ENCODE data around the gene MYO9B.
"Not testable (repeated sequence)": the region's sequence is repeated elsewhere in the genome, so short reads cannot be mapped to it uniquely, and the experiment has no call there.

The MYO9B gene

GRCh38 chr19:17170538-17171297 lies 95.1 kb downstream of the MYO9B start:
- no peak for DNase-seq (ENCODE audit: low read depth in 2 of 2, low spot score in 1 of 2)

GRCh38 chr19:17171874-17172273 lies 96.3 kb downstream of the MYO9B start:
- DNase-seq (ENCODE audit: low read depth in 2 of 2, low spot score in 1 of 2): no peak

- DNase-seq (ENCODE audit: low read depth in 2 of 2, low spot score in 1 of 2): no peak
Observed at GRCh38 chr19:17172624-17173345, 97.2 kb downstream of the MYO9B start.

- no peak for DNase-seq (ENCODE audit: low read depth in 2 of 2, low spot score in 1 of 2)
Observed at GRCh38 chr19:17178291-17178690, 102.7 kb downstream of the MYO9B start.

- no peak for DNase-seq (ENCODE audit: low read depth in 2 of 2, low spot score in 1 of 2)
Observed at GRCh38 chr19:17180997-17181702, 105.6 kb downstream of the MYO9B start.

GRCh38 chr19:17183271-17183761 lies 107.7 kb downstream of the MYO9B start:
- DNase-seq (ENCODE audit: low read depth in 2 of 2, low spot score in 1 of 2): no peak

- no peak for DNase-seq (ENCODE audit: low read depth in 2 of 2, low spot score in 1 of 2)
Observed at GRCh38 chr19:17183858-17184321, 108.3 kb downstream of the MYO9B start.

GRCh38 chr19:17184371-17184841 lies 108.8 kb downstream of the MYO9B start:
- peak in 1 of 2 donors; percentile 32 for DNase-seq (ENCODE audit: low read depth in 2 of 2, low spot score in 1 of 2)

GRCh38 chr19:17185590-17185989 lies 110.0 kb downstream of the MYO9B start:
- DNase-seq (ENCODE audit: low read depth in 2 of 2, low spot score in 1 of 2): no peak

- not testable (repeated sequence) for DNase-seq (ENCODE audit: low read depth in 2 of 2, low spot score in 1 of 2)
Observed at GRCh38 chr19:17191736-17192135, 116.2 kb downstream of the MYO9B start.

GRCh38 chr19:17192751-17193150 lies 117.2 kb downstream of the MYO9B start:
- no peak for DNase-seq (ENCODE audit: low read depth in 2 of 2, low spot score in 1 of 2)

GRCh38 chr19:17194608-17195007 lies 119.0 kb downstream of the MYO9B start:
- DNase-seq (ENCODE audit: low read depth in 2 of 2, low spot score in 1 of 2): no peak

GRCh38 chr19:17195106-17195505 lies 119.5 kb downstream of the MYO9B start:
- DNase-seq (ENCODE audit: low read depth in 2 of 2, low spot score in 1 of 2): no peak

GRCh38 chr19:17196610-17197009 lies 121.0 kb downstream of the MYO9B start:
- no peak for DNase-seq (ENCODE audit: low read depth in 2 of 2, low spot score in 1 of 2)

GRCh38 chr19:17197666-17198065 lies 122.1 kb downstream of the MYO9B start:
- no peak for DNase-seq (ENCODE audit: low read depth in 2 of 2, low spot score in 1 of 2)

GRCh38 chr19:17200408-17201079 lies 125.0 kb downstream of the MYO9B start:
- DNase-seq (ENCODE audit: low read depth in 2 of 2, low spot score in 1 of 2): no peak

GRCh38 chr19:17202249-17202648 lies 126.7 kb downstream of the MYO9B start:
- no peak for DNase-seq (ENCODE audit: low read depth in 2 of 2, low spot score in 1 of 2)

- DNase-seq (ENCODE audit: low read depth in 2 of 2, low spot score in 1 of 2): no peak
Observed at GRCh38 chr19:17202713-17203112, 127.1 kb downstream of the MYO9B start.

GRCh38 chr19:17205237-17206140 lies 129.9 kb downstream of the MYO9B start:
- DNase-seq (ENCODE audit: low read depth in 2 of 2, low spot score in 1 of 2): no peak
